ENCODE data around the gene MRPS24.
A peak's percentile ranks its signal among the peaks of the same experiment; 100 is the strongest.
"Not testable (repeated sequence)": the region's sequence is repeated elsewhere in the genome, so short reads cannot be mapped to it uniquely, and the experiment has no call there.

Gene MRPS24

GRCh38 chr7:43834463-43835251 is 34.7 kb downstream of the MRPS24 start:
- peak; percentile 56 for DNase-seq

- DNase-seq: not testable (repeated sequence)
Measured at GRCh38 chr7:43830917-43831316, 38.4 kb downstream of the MRPS24 start.

- no peak for DNase-seq
Measured at GRCh38 chr7:43825391-43825808, 43.9 kb downstream of the MRPS24 start.

- DNase-seq: no peak
Measured at GRCh38 chr7:43824963-43825362, 44.4 kb downstream of the MRPS24 start.

GRCh38 chr7:43824513-43824912 is 44.8 kb downstream of the MRPS24 start:
- not testable (repeated sequence) for DNase-seq

- no peak for DNase-seq
Measured at GRCh38 chr7:43823941-43824340, 45.4 kb downstream of the MRPS24 start.

- not testable (repeated sequence) for DNase-seq
Measured at GRCh38 chr7:43823425-43823824, 45.9 kb downstream of the MRPS24 start.
